Kidney epithelial cell (primary cell): ENCODE measurements around the gene ELF5. TPM values are rescaled to one million over a fixed set of nuclear protein-coding genes. Genes with fewer than 3 reads are reported as not detected.
A peak's percentile ranks its signal among the peaks of the same experiment; 100 is the strongest.

Source experiments
- DNase-seq: peaks from one replicate; pipeline ENCODE4 v3.0.0-alpha.2; 2010; ENCODE audit warnings: low read depth
- H3K27me3 ChIP-seq: 2 replicates; pipeline ENCODE4 v1.6.0; 2011; ENCODE audit warnings: low read length; ENCODE audit not compliant: control insufficient read depth, insufficient read depth
- H3K36me3 ChIP-seq: 2 replicates; pipeline ENCODE4 v1.5.1; 2011; ENCODE audit warnings: low read length; ENCODE audit not compliant: control insufficient read depth, insufficient read depth
- H3K4me3 ChIP-seq: 2 replicates; pipeline ENCODE4 v1.5.1; 2011; ENCODE audit warnings: low read depth, mild to moderate bottlenecking, control low read depth, low read length
- total RNA-seq: library from RNA; depleted of rRNA; stranded (reverse); fragments of >200 nt; gene quantifications from 2 replicates; pipeline ENCODE4 v1.2.3, GENCODE V29; 2015
- TF ChIP-seq, protein P1 (sequence below): IDR thresholded peaks from 2 replicates; pipeline ENCODE4 v1.5.1; 2011; ENCODE audit warnings: mild to moderate bottlenecking, moderate library complexity, low read length, control low read depth, inconsistent platforms; ENCODE audit not compliant: insufficient read depth, poor library complexity, severe bottlenecking

ELF5 gene
- total RNA-seq, 1 donor from 2014 or later = not detected

DNA sequence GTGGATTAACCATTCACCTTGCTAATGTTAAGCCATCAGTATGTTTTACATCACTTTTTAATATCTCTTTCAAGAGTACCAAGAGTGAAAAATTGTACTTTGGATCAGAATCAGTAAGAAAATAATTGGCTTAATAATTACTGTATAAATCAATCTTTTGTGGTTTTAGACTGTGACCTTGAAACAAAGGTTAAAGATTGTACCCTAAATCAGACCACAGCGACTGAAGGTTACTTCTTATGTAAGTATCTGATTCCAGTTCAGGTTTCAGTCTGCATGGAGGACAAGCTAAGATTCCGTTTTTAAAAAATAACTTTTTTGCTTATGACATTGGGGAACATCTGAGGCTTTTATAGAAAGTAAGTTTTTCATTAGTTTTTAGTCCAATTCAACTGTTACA, 56.0 kb downstream of the ELF5 start:
- H3K36me3 ChIP-seq = peaks cover 5% of the 10 kb centered on the region
- no peak overlapping the region for H3K4me3 ChIP-seq
- H3K27me3 ChIP-seq = no peaks in the 10 kb centered on the region
- DNase-seq = no peak
- TF ChIP-seq, protein P1, sequence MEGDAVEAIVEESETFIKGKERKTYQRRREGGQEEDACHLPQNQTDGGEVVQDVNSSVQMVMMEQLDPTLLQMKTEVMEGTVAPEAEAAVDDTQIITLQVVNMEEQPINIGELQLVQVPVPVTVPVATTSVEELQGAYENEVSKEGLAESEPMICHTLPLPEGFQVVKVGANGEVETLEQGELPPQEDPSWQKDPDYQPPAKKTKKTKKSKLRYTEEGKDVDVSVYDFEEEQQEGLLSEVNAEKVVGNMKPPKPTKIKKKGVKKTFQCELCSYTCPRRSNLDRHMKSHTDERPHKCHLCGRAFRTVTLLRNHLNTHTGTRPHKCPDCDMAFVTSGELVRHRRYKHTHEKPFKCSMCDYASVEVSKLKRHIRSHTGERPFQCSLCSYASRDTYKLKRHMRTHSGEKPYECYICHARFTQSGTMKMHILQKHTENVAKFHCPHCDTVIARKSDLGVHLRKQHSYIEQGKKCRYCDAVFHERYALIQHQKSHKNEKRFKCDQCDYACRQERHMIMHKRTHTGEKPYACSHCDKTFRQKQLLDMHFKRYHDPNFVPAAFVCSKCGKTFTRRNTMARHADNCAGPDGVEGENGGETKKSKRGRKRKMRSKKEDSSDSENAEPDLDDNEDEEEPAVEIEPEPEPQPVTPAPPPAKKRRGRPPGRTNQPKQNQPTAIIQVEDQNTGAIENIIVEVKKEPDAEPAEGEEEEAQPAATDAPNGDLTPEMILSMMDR = no peak

DNA sequence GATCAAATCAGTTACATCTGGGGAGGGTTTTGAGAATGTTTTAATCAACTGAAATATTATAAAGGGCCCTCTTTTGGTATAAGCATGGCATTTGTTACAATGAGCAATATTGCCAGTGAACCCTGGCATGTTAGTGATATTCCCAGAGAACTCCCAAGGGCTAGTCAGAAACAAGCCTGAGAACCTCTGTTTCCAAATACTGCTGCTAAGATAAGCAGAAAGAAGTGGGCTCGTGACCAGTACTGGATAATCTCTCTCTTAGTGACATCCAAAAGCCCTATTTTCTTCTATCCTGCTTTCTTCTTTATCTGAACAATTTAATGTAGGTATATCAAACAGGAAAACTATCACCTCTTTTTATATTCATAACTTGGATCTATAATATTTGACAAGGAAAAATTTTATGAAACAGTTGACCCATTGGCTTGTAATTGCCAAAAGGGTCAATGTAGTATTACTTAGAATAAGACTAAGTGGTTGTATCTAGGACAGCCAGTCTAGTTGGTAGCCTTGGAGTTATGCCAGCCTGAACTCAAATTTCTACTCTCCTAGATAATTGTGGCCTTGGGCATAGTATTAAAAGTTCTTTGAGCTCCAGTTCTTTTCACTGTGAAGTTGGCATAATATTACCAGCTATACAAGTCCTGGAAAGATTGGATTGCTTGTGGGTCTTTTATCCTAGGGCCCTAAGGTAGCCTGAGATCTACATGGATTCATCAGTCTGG, 59.1 kb downstream of the ELF5 start:
- DNase-seq = no peak
- Histone ChIP-seq H3K36me3 (peaks cover 6% of the 10 kb centered on the region), H3K4me3 (no peak overlapping the region), H3K27me3 (no peaks in the 10 kb centered on the region)
- TF ChIP-seq, protein P1 = no peak

DNA sequence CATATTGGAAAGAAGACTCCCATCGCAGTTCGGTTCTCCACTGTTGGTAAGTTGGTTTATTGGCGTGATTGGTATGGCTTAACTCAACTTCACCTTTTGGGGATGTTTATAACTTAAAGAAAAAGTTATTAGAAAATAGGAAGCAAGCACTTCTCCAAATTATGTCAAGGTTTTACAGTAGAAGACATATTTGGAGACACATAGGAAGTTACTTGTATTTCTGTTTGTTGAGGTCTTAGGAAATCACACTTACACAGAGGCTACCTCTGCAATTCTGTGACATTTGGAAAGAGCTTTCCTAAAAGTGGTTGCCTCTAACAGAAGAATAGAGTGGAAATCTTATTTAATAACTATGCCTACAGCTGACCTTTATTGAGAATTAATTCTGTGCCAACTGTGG, 62.5 kb downstream of the ELF5 start:
- no peak for DNase-seq
- Histone ChIP-seq H3K4me3 (no peak overlapping the region), H3K27me3 (no peaks in the 10 kb centered on the region), H3K36me3 (peaks cover 4% of the 10 kb centered on the region)
- TF ChIP-seq, protein P1 = no peak

DNA sequence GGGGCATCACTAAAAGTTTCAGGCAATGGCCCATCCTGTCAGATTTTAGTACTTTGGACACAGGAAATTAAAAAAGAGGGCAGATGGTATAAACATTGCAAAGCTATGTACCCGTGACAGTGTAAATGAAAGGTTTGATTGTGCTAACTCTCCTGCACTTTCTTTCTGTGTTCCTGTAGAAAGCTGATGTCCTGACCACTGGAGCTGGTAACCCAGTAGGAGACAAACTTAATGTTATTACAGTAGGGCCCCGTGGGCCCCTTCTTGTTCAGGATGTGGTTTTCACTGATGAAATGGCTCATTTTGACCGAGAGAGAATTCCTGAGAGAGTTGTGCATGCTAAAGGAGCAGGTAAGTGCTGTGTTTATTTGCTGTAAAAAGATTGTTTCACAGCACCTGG, 64.6 kb downstream of the ELF5 start:
- Histone ChIP-seq H3K27me3 (no peaks in the 10 kb centered on the region), H3K36me3 (peaks cover 4% of the 10 kb centered on the region), H3K4me3 (no peak overlapping the region)
- TF ChIP-seq, protein P1 = no peak
- DNase-seq = peak; percentile 21

DNA sequence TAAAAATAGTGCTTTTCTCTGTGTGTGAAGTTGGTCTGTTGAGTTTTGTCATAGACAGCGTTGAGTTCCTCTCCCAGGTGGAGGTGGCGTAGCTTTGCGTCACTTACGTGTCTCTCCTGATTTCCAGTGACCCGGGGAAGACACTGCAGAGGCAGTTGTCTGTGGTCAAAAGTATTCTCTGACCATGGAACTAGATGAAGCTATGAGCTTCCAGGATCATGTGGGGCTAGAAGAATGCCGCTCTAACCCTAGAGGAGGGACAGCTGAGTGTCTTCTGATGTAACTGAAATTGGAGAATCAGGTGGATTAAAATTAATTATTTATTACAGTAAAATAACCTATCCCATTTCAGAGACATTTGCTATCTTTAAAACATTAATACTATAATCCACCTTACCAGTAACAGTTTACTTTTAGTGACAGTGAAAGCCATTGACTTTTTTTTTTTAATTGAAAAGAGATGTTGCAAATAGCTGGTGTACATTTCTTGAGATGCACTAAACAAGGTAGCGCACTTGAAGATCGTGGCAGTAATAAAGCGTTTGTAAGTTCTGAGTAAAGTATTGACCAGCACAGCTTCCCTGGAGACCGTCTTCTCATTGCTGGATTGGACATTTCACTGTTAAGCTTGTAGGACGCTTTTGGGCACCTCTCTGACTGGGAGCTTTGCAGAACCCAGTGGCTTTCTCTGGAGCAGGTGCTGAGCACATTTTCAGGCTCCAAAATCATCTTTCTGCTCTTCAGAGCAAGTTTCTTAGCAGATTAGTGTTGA, 65.2 kb downstream of the ELF5 start:
- Histone ChIP-seq H3K36me3 (peaks cover 1% of the 10 kb centered on the region), H3K27me3 (no peaks in the 10 kb centered on the region), H3K4me3 (no peak overlapping the region)
- TF ChIP-seq, protein P1 = no peak
- DNase-seq = no peak

DNA sequence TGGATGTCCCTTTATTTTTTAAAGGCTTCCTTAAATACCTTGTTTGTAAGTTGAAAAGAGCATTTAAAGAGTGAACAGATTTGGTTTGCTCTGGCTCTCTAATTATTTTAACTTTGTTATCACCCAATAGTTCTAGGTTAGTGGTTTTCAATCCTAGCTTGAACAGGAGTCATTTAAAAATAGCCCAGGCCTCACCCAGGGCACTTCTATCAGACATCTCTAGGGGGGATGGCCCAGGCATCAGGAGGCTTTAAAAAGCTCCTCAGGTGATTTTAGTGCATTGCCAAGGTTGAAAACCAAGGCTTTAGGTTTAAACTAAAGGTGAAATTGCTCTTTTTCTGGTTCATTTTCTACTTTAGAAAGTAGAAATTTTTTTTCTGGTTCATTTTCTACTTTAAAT, 66.5 kb downstream of the ELF5 start:
- H3K36me3 ChIP-seq = peaks cover 1% of the 10 kb centered on the region
- H3K4me3 ChIP-seq = no peak overlapping the region
- no peak for DNase-seq
- no peaks in the 10 kb centered on the region for H3K27me3 ChIP-seq
- TF ChIP-seq, protein P1 = no peak
